SK-N-SH (cell line): ENCODE data around the gene TMTC4. TPM values are rescaled to one million over a fixed set of nuclear protein-coding genes. Genes with fewer than 3 reads are reported as not detected.

Experiments used
- CTCF ChIA-PET: fragments of 300-600, 350-600 bp; formaldehyde crosslinking; extraction: SDS; loops from one replicate; lab custom pipeline; 2021; lab: Yijun Ruan, JAX
- POLR2A ChIA-PET: fragments of 350-600 bp; sonication (Branson Sonifier 250); formaldehyde crosslinking; extraction: SDS; loops from one replicate; lab custom pipeline; 2020; ENCODE audit warnings: antibody characterized with exemption, inconsistent platforms; lab: Yijun Ruan, JAX
- DNase-seq: peaks from one replicate; pipeline ENCODE4 v3.0.0; 2012
- H2AFZ ChIP-seq: fragments of 200-600 bp; sonication (generic); 2 replicates; pipeline ENCODE4 v1.8.1; 2016; ENCODE audit warnings: antibody characterized with exemption, mild to moderate bottlenecking, low read depth
- H3F3A ChIP-seq: fragments of 200-600 bp; sonication (generic); replicated peaks from 2 replicates; pipeline ENCODE3; 2016; ENCODE audit warnings: antibody characterized with exemption, mild to moderate bottlenecking; ENCODE audit not compliant: insufficient read depth
- H3K27ac ChIP-seq, 2 experiments: fragments of 200-500 bp in 1 of 2; fragments of 200-600 bp in 1 of 2; sonication (Bioruptor generic) in 1 of 2; sonication (generic), shearing (Covaris generic) in 1 of 2; 2 replicates each; pipeline versions ENCODE4 v1.5.1 to v1.6.1; 2014 to 2016; ENCODE audit warnings: low read depth in 2 of 2, inconsistent platforms in 1 of 2, low read length in 1 of 2, mild to moderate bottlenecking in 1 of 2, mixed read lengths in 1 of 2
- H3K27me3 ChIP-seq: fragments of 200-600 bp; sonication (generic), shearing (Covaris generic); 2 replicates; pipeline ENCODE4 v1.6.1; 2016; ENCODE audit warnings: mixed run types; ENCODE audit not compliant: insufficient read depth
- H3K36me3 ChIP-seq, 2 experiments: fragments of 200-500 bp in 1 of 2; fragments of 200-600 bp in 1 of 2; sonication (Bioruptor generic) in 1 of 2; sonication (generic) in 1 of 2; replicated peaks in 1 of 2; 2 replicates each; pipeline versions ENCODE3 to v1.5.1; 2014 to 2016; ENCODE audit warnings: low read length in 1 of 2, mild to moderate bottlenecking in 1 of 2; ENCODE audit not compliant: insufficient read depth in 2 of 2, control insufficient read depth in 1 of 2
- H3K4me1 ChIP-seq, 2 experiments: fragments of 200-500 bp in 1 of 2; fragments of 200-600 bp in 1 of 2; sonication (Bioruptor generic) in 1 of 2; sonication (generic), shearing (Covaris generic) in 1 of 2; 2 replicates each; pipeline versions ENCODE4 v1.5.1 to v1.6.1; 2014 to 2016; ENCODE audit warnings: low read depth in 1 of 2, low read length in 1 of 2, mixed run types in 1 of 2; ENCODE audit not compliant: insufficient read depth in 2 of 2, control insufficient read depth in 1 of 2
- H3K4me2 ChIP-seq: fragments of 200-600 bp; sonication (generic), shearing (Covaris generic); 2 replicates; pipeline ENCODE4 v1.6.1; 2017; ENCODE audit warnings: mixed run types
- H3K4me3 ChIP-seq, 2 experiments: fragments of 200-500 bp in 1 of 2; fragments of 200-600 bp in 1 of 2; sonication (Bioruptor generic) in 1 of 2; sonication (generic), shearing (Covaris generic) in 1 of 2; 2 replicates each; pipeline versions ENCODE4 v1.5.1 to v1.8.1; 2014 to 2016; ENCODE audit warnings: low read depth in 2 of 2, inconsistent platforms in 1 of 2, low read length in 1 of 2, mild to moderate bottlenecking in 1 of 2, mixed read lengths in 1 of 2, moderate library complexity in 1 of 2
- H3K79me2 ChIP-seq: fragments of 200-600 bp; sonication (generic); 2 replicates; pipeline ENCODE4 v1.8.1; 2017; ENCODE audit warnings: mild to moderate bottlenecking; ENCODE audit not compliant: insufficient read depth
- H3K9ac ChIP-seq: fragments of 200-600 bp; sonication (generic); 2 replicates; pipeline ENCODE4 v1.6.1; 2017; ENCODE audit warnings: mixed run types
- H3K9me2 ChIP-seq: fragments of 200-600 bp; sonication (generic); 2 replicates; pipeline ENCODE4 v1.6.1; 2017; ENCODE audit warnings: mixed run types
- H3K9me3 ChIP-seq: fragments of 200-600 bp; sonication (generic); 2 replicates; pipeline ENCODE4 v1.6.1; 2017; ENCODE audit warnings: mixed run types, mild to moderate bottlenecking, moderate library complexity
- H4K20me1 ChIP-seq: fragments of 200-600 bp; sonication (generic); 2 replicates; pipeline ENCODE4 v1.6.1; 2017; ENCODE audit warnings: mild to moderate bottlenecking, mixed run types; ENCODE audit not compliant: insufficient read depth
- CHD2 ChIP-seq: fragments of 150-350 bp; IDR thresholded peaks from 2 replicates; pipeline ENCODE4 v1.6.1; 2018; ENCODE audit warnings: low read length; ENCODE audit not compliant: partially characterized antibody
- EP300 ChIP-seq, 2 experiments: IDR thresholded peaks; 2 replicates each; pipeline versions ENCODE4 v1.4.0 to v1.6.1; 2012; ENCODE audit warnings: borderline replicate concordance in 1 of 2, low read depth in 1 of 2, low read length in 1 of 2
- EZH2phosphoT487 ChIP-seq: fragments of 200-600 bp; sonication (generic); IDR thresholded peaks from 2 replicates; pipeline ENCODE4 v1.6.1; 2017; ENCODE audit warnings: low read depth, mixed run types, mild to moderate bottlenecking, antibody characterized with exemption, moderate library complexity, borderline replicate concordance
- FOSL2 ChIP-seq: IDR thresholded peaks from 2 replicates; pipeline ENCODE4 v1.4.0; 2012; ENCODE audit warnings: low read depth, mild to moderate bottlenecking, moderate library complexity, borderline replicate concordance
- FOXJ3 ChIP-seq: sonication (generic); formaldehyde crosslinking; IDR thresholded peaks from 2 replicates; pipeline ENCODE4 v1.5.1; 2020; ENCODE audit warnings: mild to moderate bottlenecking, missing genetic modification reagents
- FOXM1 ChIP-seq: IDR thresholded peaks from 2 replicates; pipeline ENCODE4 v1.4.0; 2012; ENCODE audit warnings: low read depth, mild to moderate bottlenecking
- GABPA ChIP-seq: IDR thresholded peaks from 2 replicates; pipeline ENCODE4 v1.4.0; 2012; ENCODE audit warnings: low read depth, mild to moderate bottlenecking
- GATA2 ChIP-seq: sonication (generic); formaldehyde crosslinking; IDR thresholded peaks from 2 replicates; pipeline ENCODE4 v1.5.0; 2020; ENCODE audit warnings: mild to moderate bottlenecking, missing genetic modification reagents
- IRF3 ChIP-seq: fragments of 150-350 bp; IDR thresholded peaks from 2 replicates; pipeline ENCODE4 v1.6.1; 2016; ENCODE audit warnings: mild to moderate bottlenecking, low read depth, low read length
- MAX ChIP-seq: IDR thresholded peaks from 2 replicates; pipeline ENCODE4 v1.4.0; 2012; ENCODE audit warnings: low read depth
- NFIC ChIP-seq: IDR thresholded peaks from 2 replicates; pipeline ENCODE4 v1.4.0; 2012; ENCODE audit warnings: borderline replicate concordance
- NRF1 ChIP-seq: IDR thresholded peaks from 2 replicates; pipeline ENCODE4 v1.6.1; 2012; ENCODE audit warnings: low read depth, mild to moderate bottlenecking, low read length
- RAD21 ChIP-seq: IDR thresholded peaks from 2 replicates; pipeline ENCODE4 v1.6.1; 2012; ENCODE audit warnings: mild to moderate bottlenecking, low read length
- REST ChIP-seq: IDR thresholded peaks from 2 replicates; pipeline ENCODE4 v1.6.1; 2012; ENCODE audit warnings: mild to moderate bottlenecking, low read depth, low read length, moderate library complexity
- RFX5 ChIP-seq: IDR thresholded peaks from 2 replicates; pipeline ENCODE4 v1.6.1; 2012; ENCODE audit warnings: mild to moderate bottlenecking, improper control_type of control experiment, low read length
- SMC3 ChIP-seq: IDR thresholded peaks from 2 replicates; pipeline ENCODE4 v1.6.1; 2012; ENCODE audit warnings: low read depth, low read length, improper control_type of control experiment
- TAF1 ChIP-seq: IDR thresholded peaks from 2 replicates; pipeline ENCODE4 v1.6.1; 2012; ENCODE audit warnings: low read depth, mild to moderate bottlenecking, low read length, moderate library complexity, borderline replicate concordance
- TCF12 ChIP-seq: IDR thresholded peaks from 2 replicates; pipeline ENCODE4 v1.4.0; 2012
- TEAD4 ChIP-seq: IDR thresholded peaks from 2 replicates; pipeline ENCODE4 v1.4.0; 2012; ENCODE audit warnings: mild to moderate bottlenecking, borderline replicate concordance; ENCODE audit not compliant: insufficient read depth
- USF1 ChIP-seq: IDR thresholded peaks from 2 replicates; pipeline ENCODE4 v1.4.0; 2012; ENCODE audit warnings: low read depth, borderline replicate concordance
- USF2 ChIP-seq: fragments of 150-350 bp; IDR thresholded peaks from 2 replicates; pipeline ENCODE4 v1.6.1; 2017; ENCODE audit warnings: antibody characterized with exemption, low read length, low read depth, borderline replicate concordance
- YY1 ChIP-seq: IDR thresholded peaks from 2 replicates; pipeline ENCODE4 v1.4.0; 2012; ENCODE audit warnings: low read depth, mild to moderate bottlenecking
- WGBS: methylation state at CpG from one replicate; pipeline ENCODE4 v1.1.6; 2017; ENCODE audit warnings: low lambda C conversion rate; 5-methylcytosine and 5-hydroxymethylcytosine counted together
- polyA plus RNA-seq, 3 experiments: library from polyadenylated mRNA; depleted of rRNA; stranded (reverse); fragments of >200 nt; gene quantifications; 2 replicates each; pipeline ENCODE4 v1.2.3, GENCODE V29; 2012

Gene TMTC4
- polyA plus RNA-seq, 1 of the 3 experiments (the other 2 are of a cell fraction): 22.3 TPM

GRCh38 chr13:100561599-100562204 lies 112.9 kb downstream of the TMTC4 start:
- H3K27me3 ChIP-seq: no peaks in the 10 kb centered on the region
- POLR2A ChIA-PET: no interaction called here
- H3K9me3 ChIP-seq: no peaks in the 10 kb centered on the region
- no peaks in the 10 kb centered on the region; a peak in 1 of 4 replicates for H3K4me1 ChIP-seq
- H3K4me3 ChIP-seq: no peak overlapping the region
- CTCF ChIA-PET: interaction anchor here (1.3 to 2.7 kb wide), 3 partner anchors 9 to 43 kb away, joined by 4 to 10 read pairs (median 4); no protein-coding TSS in a partner anchor
- no peaks in the 10 kb centered on the region for H4K20me1 ChIP-seq
- no peak overlapping the region for H3K9ac ChIP-seq
- no peaks in the 10 kb centered on the region for H3K79me2 ChIP-seq
- H3K36me3 ChIP-seq: no peaks in the 10 kb centered on the region
- TF ChIP-seq RAD21 (no peak), MAX (no peak), TEAD4 (no peak), YY1 (no peak), NFIC (no peak), FOXM1 (no peak), RFX5 (no peak), GATA2 (no peak), FOSL2 (no peak), EZH2phosphoT487 (no peak), GABPA (no peak), EP300 (IDR thresholded peaks at IDR 0.05; ENCODE audit: borderline replicate concordance in 1 of 2, low read depth in 1 of 2, low read length in 1 of 2) (no peak), TAF1 (no peak), CHD2 (no peak), TCF12 (no peak)
- H3K27ac ChIP-seq: no peak overlapping the region
- no peak for DNase-seq
- H2AFZ ChIP-seq: no peak overlapping the region
- WGBS: 72% methylated on average over 6 of the region's 7 CpGs
- H3K4me2 ChIP-seq: no peak overlapping the region
- no peaks in the 10 kb centered on the region for H3K9me2 ChIP-seq
- H3F3A ChIP-seq: no peaks in the 10 kb centered on the region

GRCh38 chr13:100561158-100561499 lies 113.5 kb downstream of the TMTC4 start:
- Histone ChIP-seq H3K27ac (no peak overlapping the region), H3F3A (no peaks in the 10 kb centered on the region), H3K9me2 (no peaks in the 10 kb centered on the region), H3K9me3 (no peaks in the 10 kb centered on the region), H3K9ac (no peak overlapping the region), H3K27me3 (no peaks in the 10 kb centered on the region), H3K4me1 (no peaks in the 10 kb centered on the region; a peak in 1 of 4 replicates), H4K20me1 (no peaks in the 10 kb centered on the region), H3K4me2 (no peak overlapping the region), H3K79me2 (no peaks in the 10 kb centered on the region), H2AFZ (no peak overlapping the region), H3K4me3 (no peak overlapping the region), H3K36me3 (no peaks in the 10 kb centered on the region)
- no peak for DNase-seq
- CTCF ChIA-PET: interaction anchor here (1.3 to 2.7 kb wide), 6 partner anchors 10 to 567 kb away, joined by 3 to 10 read pairs (median 4); no protein-coding TSS in a partner anchor
- POLR2A ChIA-PET: no interaction called here
- WGBS: 54% methylated on average over 2 of the region's 2 CpGs
- TF ChIP-seq FOXM1 (no peak), SMC3 (no peak), FOXJ3 (no peak), FOSL2 (no peak), NRF1 (no peak), IRF3 (no peak), USF1 (no peak), GATA2 (no peak), TAF1 (no peak), REST (no peak), USF2 (no peak)
